Psoas muscle (tissue), 8 donors: ENCODE measurements around the gene SETBP1. TPM values are rescaled to one million over a fixed set of nuclear protein-coding genes. Genes with fewer than 3 reads are reported as not detected.

Experiments
- ATAC-seq, 4 donors: fragments of 200-7000 bp; cut with Tn5 transposase; one replicate each; pipeline ENCODE4 v1.9.1; 2020; ENCODE audit warnings: moderate library complexity in 3 of 4, mild to moderate bottlenecking in 2 of 4
- DNase-seq, 2 donors: peaks; one replicate each; pipeline ENCODE4 v3.0.0-alpha.2; 2020
- H3K27ac ChIP-seq: fragments of 200-600 bp; one replicate; pipeline ENCODE4 v1.8.0; 2022
- H3K27me3 ChIP-seq, 3 donors: fragments of 200-600 bp in 1 of 3; one replicate each; pipeline versions ENCODE4 v1.6.1 to v1.8.0; 2013 to 2022; ENCODE audit warnings: low read length in 2 of 3, mild to moderate bottlenecking in 2 of 3, moderate library complexity in 1 of 3; ENCODE audit not compliant: insufficient read depth in 3 of 3
- H3K36me3 ChIP-seq, 2 donors: fragments of 200-600 bp in 1 of 2; one replicate each; pipeline versions ENCODE4 v1.6.1 to v1.8.0; 2013 to 2022; ENCODE audit warnings: low read depth in 1 of 2, mild to moderate bottlenecking in 1 of 2, moderate library complexity in 1 of 2; ENCODE audit not compliant: insufficient read depth in 1 of 2
- H3K4me1 ChIP-seq: fragments of 200-600 bp; one replicate; pipeline ENCODE4 v1.8.0; 2022
- H3K4me3 ChIP-seq: fragments of 200-600 bp; one replicate; pipeline ENCODE4 v1.8.0; 2022; ENCODE audit warnings: mild to moderate bottlenecking
- H3K9me3 ChIP-seq: fragments of 200-600 bp; one replicate; pipeline ENCODE4 v1.8.0; 2022
- CTCF ChIP-seq: fragments of 200-600 bp; IDR thresholded peaks from one replicate; pipeline ENCODE4 v1.8.0; 2022; ENCODE audit warnings: antibody characterized with exemption
- WGBS, 3 donors: extraction: QIAGEN DNeasy Blood & Tissue Kit; methylation state at CpG; one replicate each; pipeline versions ENCODE4 v1.1.6 to v1.1.7; 2013; 5-methylcytosine and 5-hydroxymethylcytosine counted together
- intact Hi-C, 2 donors: fragments of 100-400 bp; cut with DNase I; formaldehyde crosslinking; loops; one replicate each; pipeline versions ENCODE4 v1.11.0 to v1.14.2; 2022
- polyA plus RNA-seq, 3 donors: library from polyadenylated mRNA; stranded (reverse); fragments of 200-250 nt; gene quantifications; one replicate each; pipeline ENCODE4 v1.2.3, GENCODE V29; 2013
- total RNA-seq, 4 donors: library from RNA; stranded (reverse); fragmentation: NEBNext Ultra II Directional in 2 of 4; extraction: Animal tissue kit (Norgen Biotek cat#: 25700) in 2 of 4; gene quantifications; one replicate each; pipeline versions ENCODE4 v1.2.1 to v1.2.4, GENCODE V29; 2021 to 2023
- donor health status: healthy with polysubstance abuse.
- donor health status: DM: no; HTN: no; CAD: no; lungs with moderate emphysema.
- donor health status: Bipolar disorder and iron deficiency.
- donor health status: healthy.
- donor health status: DM: yes; HTN: yes; CAD: no.
- donor health status: DM: no; HTN: no; CAD: no.
- donor health status: DM: no; HTN: no; CAD: no.
- donor health status: DM: yes; HTN: yes; CAD: no.

SETBP1 gene
- total and polyA plus RNA-seq, 7 donors, result 0.61 to 21.0 (median 10.5) TPM

- intact Hi-C loops, result no loop called here
- DNase-seq (no peak), ATAC-seq (no peak)
- Histone ChIP-seq H3K4me3 (no peak overlapping the region), H3K27me3 (no peaks in the 10 kb centered on the region), H3K27ac (no peak overlapping the region), H3K4me1 (peaks cover under 1% of the 10 kb centered on the region), H3K36me3 (no peaks in the 10 kb centered on the region), H3K9me3 (no peaks in the 10 kb centered on the region)
- TF ChIP-seq CTCF, result no peak
- 66 to 69% (median 68%) methylated on average over 3 of the region's 3 CpGs for WGBS, 3 donors
These were observed 7.3 kb upstream of the SETBP1 start for GRCh38 chr18:44673256-44673880.

GRCh38 chr18:44677933-44678332, 2.8 kb upstream of the SETBP1 start:
- 85 to 94% (median 90%) methylated on average over 7 of the region's 7 CpGs for WGBS, 3 donors
- no peak for TF ChIP-seq CTCF
- intact Hi-C loops, result loop anchor here in 1 of 2 donors (2.0 to 5.0 kb wide), 2 partner anchors 215 to 534 kb away; no protein-coding TSS in a partner anchor
- peaks cover 3% of the 10 kb centered on the region for H3K4me1 ChIP-seq
- no peak for ATAC-seq
- no peak for DNase-seq
- H3K4me3 ChIP-seq, result no peak overlapping the region
- no peaks in the 10 kb centered on the region for H3K36me3 ChIP-seq
- no peaks in the 10 kb centered on the region for H3K27me3 ChIP-seq
- H3K27ac ChIP-seq, result no peak overlapping the region
- H3K9me3 ChIP-seq, result no peaks in the 10 kb centered on the region

- intact Hi-C loops, result loop anchor here in 1 of 2 donors (2.0 to 5.0 kb wide), 2 partner anchors 214 to 534 kb away; no protein-coding TSS in a partner anchor
- DNase-seq, result no peak
- no peak for ATAC-seq
- no peaks in the 10 kb centered on the region for H3K36me3 ChIP-seq
- peak overlapping the region; percentile 95 for H3K27ac ChIP-seq
- no peaks in the 10 kb centered on the region for H3K9me3 ChIP-seq
- no peaks in the 10 kb centered on the region for H3K27me3 ChIP-seq
- no peak for TF ChIP-seq CTCF
- 5 to 13% (median 5%) methylated on average over 7 of the region's 7 CpGs for WGBS, 3 donors
- peaks cover 3% of the 10 kb centered on the region for H3K4me1 ChIP-seq
- peak overlapping the region; percentile 78 for H3K4me3 ChIP-seq
These were observed 2.0 kb upstream of the SETBP1 start for GRCh38 chr18:44678725-44679055.

GRCh38 chr18:44679056-44679913, 1.4 kb upstream of the SETBP1 start:
- intact Hi-C loops, result loop anchor here in 1 of 2 donors (2.0 to 5.0 kb wide), 2 partner anchors 214 to 533 kb away; no protein-coding TSS in a partner anchor
- H3K4me3 ChIP-seq, result peak overlapping the region; percentile 78
- WGBS, 3 donors, result 0 to 1% (median 0%) methylated on average over 69 to 102 of the region's 102 CpGs

More at GRCh38 chr18:44679056-44679913, 1.4 kb upstream of the SETBP1 start:
- H3K27ac ChIP-seq, result peak overlapping the region; percentile 95
- H3K36me3 ChIP-seq, result no peaks in the 10 kb centered on the region
- ATAC-seq, result peak; percentile 92 to 94 (median 93)
- DNase-seq, result peak; percentile 88 to 92
- peak; percentile 62 for TF ChIP-seq CTCF
- peaks cover 9% of the 10 kb centered on the region for H3K4me1 ChIP-seq
- H3K9me3 ChIP-seq, result no peaks in the 10 kb centered on the region
- H3K27me3 ChIP-seq, result no peaks in the 10 kb centered on the region
